ENCODE results near the gene CRYGB. TPM values are rescaled to one million over a fixed set of nuclear protein-coding genes. Genes with fewer than 3 reads are reported as not detected.

CRYGB gene, protein sequence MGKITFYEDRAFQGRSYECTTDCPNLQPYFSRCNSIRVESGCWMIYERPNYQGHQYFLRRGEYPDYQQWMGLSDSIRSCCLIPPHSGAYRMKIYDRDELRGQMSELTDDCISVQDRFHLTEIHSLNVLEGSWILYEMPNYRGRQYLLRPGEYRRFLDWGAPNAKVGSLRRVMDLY
- total RNA-seq = not detected

- DNase-seq (ENCODE audit: low spot score) (no peak), ATAC-seq (no peak)
These were observed at the start of gene CRYGB for GRCh38 chr2:208146006-208146405. Gene CRYGB, minus strand, starts transcription at chr2:208146158. Its CDS starts 38 bp downstream, at chr2:208146120.

DNA sequence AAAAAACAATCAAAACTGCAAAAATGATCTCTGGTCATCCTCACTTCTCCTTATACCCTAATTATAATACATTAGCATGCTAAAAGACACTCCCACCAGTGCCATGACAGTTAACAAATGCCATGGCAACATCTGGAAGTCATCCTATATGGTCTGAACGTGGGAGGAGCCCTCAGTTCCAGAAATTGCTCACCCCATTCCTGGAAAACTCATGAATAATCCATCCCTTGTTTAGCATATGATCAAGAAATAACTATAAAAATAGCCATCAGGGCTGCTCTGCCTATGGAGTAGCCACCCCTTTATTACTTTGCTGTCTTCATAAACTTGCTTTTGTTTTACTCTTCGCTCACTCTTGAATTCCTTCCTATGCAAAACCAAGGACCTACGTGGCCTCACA lies 49.6 kb upstream of the CRYGB start:
- DNase-seq (ENCODE audit: low spot score) (no peak), ATAC-seq (no peak)

DNA sequence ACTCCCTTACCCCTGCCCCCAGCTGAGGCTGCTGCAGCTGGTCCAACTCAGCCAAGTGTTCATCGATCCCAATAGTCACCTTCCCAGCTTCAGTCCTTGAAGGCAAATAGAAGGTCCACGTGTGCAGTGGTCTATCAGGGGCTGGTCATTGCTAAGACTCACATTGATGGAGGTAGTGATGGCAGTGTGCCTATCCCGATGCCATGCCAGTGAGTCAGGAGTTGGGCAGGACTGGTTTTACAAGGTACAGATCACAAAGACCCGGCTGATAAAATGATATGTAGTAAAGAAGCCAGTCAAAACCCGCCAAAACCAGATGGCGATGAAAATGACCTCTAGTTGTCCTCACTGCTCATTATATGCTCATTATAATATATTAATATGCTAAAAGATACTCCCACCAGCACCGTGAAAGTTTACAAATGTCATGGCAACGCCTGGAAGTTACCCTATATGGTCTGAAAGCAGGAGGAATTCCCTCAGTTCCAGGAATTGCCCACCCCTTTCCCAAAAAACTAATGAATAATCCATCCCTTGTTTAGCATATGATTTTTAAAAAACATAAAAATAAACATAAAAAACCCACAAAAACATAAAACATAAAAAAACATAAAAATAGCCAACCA lies 46.8 kb upstream of the CRYGB start:
- ATAC-seq (no peak), DNase-seq (ENCODE audit: low spot score) (no peak)

DNA sequence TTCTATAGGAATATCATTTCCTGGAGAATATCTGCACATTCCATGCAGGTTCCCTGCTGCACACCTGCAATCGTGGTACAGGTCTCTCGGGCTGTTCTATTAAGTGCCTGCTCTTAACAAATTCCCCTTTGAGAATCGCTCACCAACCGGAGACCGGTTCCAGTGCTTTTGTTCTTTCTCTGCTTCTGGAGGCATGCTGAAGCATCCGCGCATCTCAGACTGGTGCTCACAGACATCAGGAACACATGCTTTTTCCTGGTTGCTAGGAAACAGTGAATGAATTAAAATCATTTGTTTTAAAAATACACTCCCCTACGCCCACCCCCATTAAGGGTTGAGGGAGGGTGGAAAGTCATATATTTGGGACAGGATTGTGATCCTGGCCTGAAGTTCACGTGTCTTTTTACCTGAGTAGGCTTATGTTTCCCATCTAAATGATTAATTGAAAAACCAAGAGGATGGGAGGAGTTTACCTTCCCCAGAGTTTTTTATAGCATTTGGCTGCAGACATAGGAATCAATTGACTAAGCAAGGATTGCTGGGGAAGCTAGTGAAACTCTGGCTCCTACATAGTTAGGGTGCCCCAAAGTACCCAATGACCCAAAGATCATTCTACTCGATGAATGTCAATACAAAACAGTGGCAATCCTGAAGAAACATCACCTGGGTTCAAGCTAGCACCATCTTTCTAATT lies 44.0 kb upstream of the CRYGB start, which contains the start of gene C2orf80:
TSS of gene C2orf80 (minus strand) at position 221 of the 694 bp plus-strand sequence. CDS start 3,044 bp downstream, outside the sequence.
- DNase-seq (ENCODE audit: low spot score) = no peak
- ATAC-seq = no peak

GRCh38 chr2:208189069-208189809 lies 43.3 kb upstream of the CRYGB start:
- no peak for ATAC-seq
- DNase-seq (ENCODE audit: low spot score) = no peak

DNA sequence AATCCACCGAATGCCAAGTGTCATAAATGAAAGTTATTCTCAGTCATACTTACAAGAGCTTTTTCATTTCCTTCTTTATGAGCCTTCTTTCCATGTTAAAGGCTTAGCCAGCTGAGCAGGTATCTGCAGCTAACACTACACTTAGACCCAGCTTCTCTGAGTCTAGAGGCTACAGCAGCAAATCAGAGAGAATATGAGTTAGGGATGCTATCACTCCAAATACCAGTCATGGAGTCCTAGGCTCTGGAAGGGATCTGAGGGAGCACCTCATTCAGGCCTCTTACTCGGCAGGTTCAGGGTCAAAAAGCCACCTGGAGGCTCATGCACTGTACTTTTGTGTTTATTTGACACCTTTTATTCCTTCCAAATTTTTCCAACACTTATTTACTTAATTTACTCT lies 40.9 kb upstream of the CRYGB start:
- no peak for DNase-seq (ENCODE audit: low spot score)
- ATAC-seq = no peak

DNA sequence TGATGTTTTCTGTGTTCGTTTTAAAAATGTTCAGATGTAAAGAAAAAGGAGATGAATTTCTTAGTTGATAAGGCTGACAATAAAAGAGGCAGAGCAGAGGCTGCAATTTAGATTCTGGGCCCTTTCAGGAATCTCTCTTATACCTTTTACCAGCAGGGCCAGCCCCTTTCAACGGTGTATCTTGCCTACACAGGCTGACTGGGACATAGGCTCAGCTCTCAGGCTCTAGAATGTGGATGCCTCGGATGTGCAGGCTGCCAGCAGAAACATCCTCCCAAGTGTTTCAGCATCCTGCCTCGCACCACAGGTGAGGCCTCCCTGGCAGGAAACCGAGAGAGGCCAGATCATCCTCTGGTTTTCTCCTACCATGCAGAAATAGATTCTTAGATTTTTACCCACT lies 40.5 kb upstream of the CRYGB start:
- ATAC-seq (no peak), DNase-seq (ENCODE audit: low spot score) (no peak)

DNA sequence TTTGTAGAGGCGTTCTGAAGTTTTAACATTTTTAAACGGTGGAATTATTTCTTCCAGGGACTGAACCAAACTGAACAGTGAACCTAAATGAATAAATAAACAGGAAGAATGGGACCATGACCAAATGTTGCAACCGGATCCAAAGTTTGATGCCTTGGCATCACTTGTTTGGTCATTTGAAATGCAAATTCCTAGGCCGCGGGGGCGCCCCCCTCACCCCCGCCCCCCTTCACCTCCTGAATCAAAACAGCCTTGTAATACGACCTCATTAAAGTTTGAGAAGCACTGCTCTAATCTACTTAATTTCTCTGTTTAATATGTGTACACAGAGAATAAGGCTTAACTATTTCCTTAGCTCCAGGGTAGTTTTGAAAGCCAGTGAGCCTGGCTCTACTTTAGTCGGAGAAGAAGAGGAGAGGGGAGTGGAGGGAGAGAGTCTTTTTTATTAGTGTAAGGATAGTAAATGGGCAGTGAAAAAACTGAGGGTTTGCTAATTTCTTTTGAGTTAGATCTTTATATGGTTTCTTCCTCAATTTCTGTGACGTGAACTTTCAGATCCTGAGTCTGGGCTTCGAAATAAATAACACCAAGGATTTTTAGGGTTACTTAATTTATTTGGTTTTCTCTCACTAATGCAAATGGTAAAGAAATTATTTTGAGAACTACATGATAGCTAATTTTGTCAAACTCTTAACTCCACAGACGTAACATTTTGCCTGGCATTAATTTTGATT lies 38.2 kb upstream of the CRYGB start:
- peak; percentile 76 for DNase-seq (ENCODE audit: low spot score)
- peak; percentile 91 for ATAC-seq

- no peak for DNase-seq (ENCODE audit: low spot score)
- peak; percentile 47 for ATAC-seq
These were observed 37.6 kb upstream of the CRYGB start for GRCh38 chr2:208183526-208183925.

DNA sequence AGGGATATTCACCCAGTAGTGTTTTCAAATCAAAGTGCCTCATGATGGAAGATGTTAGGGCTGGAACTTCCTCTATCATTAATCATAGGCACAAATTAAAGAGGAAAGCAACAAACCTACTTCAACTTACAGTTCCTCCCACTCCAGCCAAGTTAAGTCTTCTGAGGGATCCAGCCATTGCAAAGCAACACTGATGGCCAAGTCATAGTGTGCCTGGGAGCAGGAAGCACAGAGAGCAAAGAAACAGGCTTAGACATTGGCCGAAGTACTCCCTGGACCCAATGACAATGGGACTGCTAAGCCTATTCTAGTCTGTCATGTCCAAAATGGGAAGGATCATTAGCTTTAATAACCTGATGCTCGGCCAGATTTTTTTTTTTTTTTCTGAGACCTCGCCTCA lies 36.9 kb upstream of the CRYGB start:
- no peak for DNase-seq (ENCODE audit: low spot score)
- ATAC-seq = no peak

DNA sequence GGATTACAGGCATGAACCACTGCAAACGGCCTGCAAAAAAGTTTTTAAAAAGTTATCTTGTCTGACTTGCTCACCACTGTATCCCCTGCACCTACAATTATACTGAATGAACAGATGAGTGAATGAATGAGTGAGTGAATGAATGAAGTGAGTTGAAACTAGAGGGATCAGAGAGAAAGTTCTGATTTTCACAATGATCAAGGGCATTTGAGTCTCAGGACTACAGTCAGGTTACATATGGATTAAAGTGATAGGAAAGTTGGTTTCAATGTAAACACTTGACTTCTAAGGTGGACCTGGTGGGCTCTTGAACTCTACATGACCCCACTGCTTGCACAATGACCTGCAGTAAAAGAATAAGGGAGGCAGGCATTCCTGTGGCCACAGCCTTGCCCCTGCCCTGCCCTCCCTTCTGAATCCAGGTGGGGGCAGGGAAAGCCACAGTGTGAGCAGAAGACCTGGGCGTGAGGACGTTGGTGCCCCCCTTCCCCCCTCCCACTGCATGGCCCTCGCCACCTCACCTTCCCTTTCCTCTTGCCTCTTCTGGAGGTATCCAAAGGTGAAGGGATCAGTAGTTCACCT lies 33.2 kb upstream of the CRYGB start:
- DNase-seq (ENCODE audit: low spot score) (no peak), ATAC-seq (no peak)

DNA sequence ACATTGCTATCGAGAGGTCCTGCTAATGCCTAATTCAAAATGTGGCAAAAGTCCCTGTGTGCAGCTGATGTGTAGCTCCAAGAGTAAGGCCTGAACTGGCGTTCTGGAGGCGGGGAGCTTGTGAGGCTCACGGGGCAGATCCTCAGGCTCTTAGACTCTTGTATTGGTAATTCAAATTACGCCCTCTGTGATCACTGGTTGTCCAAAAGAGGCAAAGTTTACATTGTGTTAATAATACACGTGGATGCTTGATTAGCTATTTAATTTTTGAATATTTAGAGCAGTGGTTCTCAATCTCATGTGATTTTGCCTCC lies 29.8 kb upstream of the CRYGB start:
- ATAC-seq = peak; percentile 81
- peak; percentile 56 for DNase-seq (ENCODE audit: low spot score)

- DNase-seq (ENCODE audit: low spot score) = peak; percentile 82
These were observed 29.3 kb upstream of the CRYGB start for GRCh38 chr2:208175069-208175839.

GRCh38 chr2:208174144-208174543 lies 28.2 kb upstream of the CRYGB start:
- ATAC-seq = no peak

More at GRCh38 chr2:208175069-208175839, 29.3 kb upstream of the CRYGB start:
- ATAC-seq = peak; percentile 99

DNA sequence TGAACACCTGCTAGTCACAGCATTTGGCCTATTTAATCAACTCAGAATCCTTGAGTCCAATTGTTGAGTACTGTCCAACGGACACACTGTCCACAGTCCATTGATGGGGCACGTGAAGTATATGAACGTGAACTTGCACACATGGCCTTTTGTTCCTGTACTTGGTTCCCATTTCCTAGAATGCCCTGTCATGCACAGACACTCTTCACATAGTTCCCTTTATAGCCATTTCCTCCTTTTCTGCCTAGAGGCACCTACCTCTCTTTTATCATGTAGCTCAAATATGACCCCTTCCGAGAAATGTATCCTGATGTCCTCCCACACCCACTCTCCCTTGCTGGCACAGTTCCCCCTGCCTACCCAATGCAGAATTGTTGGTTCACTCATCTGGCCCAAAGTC lies 26.2 kb upstream of the CRYGB start:
- ATAC-seq (no peak), DNase-seq (ENCODE audit: low spot score) (no peak)

More at GRCh38 chr2:208174144-208174543, 28.2 kb upstream of the CRYGB start:
- DNase-seq (ENCODE audit: low spot score) = no peak

DNA sequence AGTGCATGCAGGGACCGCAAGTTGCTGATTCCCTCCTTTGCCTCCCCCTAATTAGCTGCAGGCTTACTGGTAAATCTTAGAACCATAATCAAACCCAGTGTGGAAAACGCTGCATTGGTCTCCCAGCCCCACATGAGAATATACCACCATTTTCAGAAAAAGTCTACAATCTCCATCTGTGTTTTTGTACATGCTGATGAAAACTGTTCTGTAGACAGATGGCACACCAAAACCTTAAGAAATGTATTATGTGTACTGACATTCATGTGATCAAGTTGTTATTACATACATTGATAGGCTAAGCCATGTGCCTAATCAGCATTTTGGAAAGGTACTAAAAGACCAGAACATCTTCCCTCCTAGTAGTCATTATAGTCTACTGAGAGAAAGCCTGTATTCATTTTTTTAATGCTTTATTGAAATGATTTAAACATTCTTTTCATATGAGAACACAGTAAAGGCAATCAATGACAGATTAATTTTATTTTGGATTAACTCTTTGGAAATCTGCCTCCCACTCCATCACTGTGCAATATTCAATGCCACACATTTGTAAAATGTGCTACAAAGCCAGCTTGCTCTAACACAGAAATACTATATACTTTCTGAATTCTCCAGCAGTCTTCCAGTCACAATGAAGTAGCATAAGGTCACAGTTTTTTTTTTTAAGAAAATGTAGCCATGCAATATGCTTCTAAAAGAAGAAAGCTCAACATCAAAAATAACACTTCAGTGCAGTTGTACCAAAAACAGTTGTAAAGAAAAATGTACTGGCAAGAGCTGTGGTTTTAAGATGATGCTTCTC lies 19.2 kb upstream of the CRYGB start:
- ATAC-seq = no peak
- DNase-seq (ENCODE audit: low spot score) = no peak

DNA sequence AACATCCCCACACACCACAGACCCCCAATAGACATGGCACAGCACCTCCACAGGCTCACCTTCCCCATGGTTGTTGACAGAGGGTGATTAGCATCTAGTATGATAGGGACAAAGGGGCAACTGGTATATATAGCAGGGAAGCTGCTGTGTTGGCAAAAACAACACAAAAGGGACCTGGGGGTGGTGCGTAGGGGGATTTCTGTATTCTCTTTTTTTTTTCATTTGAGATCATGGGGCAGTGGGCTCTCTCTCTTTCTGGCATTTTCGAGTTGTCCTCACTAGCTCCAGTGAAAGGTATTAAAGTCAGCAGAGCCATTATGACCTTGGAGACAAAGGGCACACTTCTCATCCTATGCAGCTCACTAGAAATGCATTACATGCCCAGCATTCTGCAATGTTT lies 17.5 kb upstream of the CRYGB start, which contains the start of gene CRYGA:
TSS of gene CRYGA (minus strand) at position 101 of the 400 bp plus-strand sequence. CDS start at position 68, 33 bp downstream.
- ATAC-seq = no peak
- DNase-seq (ENCODE audit: low spot score) = no peak

- DNase-seq (ENCODE audit: low spot score) (no peak), ATAC-seq (peak; percentile 72)
These were observed 10.5 kb upstream of the CRYGB start for GRCh38 chr2:208156439-208156838.

- no peak for ATAC-seq
- DNase-seq (ENCODE audit: low spot score) = no peak
These were observed 7.2 kb upstream of the CRYGB start for GRCh38 chr2:208153156-208153555.
